Epithelial cell of proximal tubule (primary cell): ENCODE measurements around the gene CES2. TPM values are rescaled to one million over a fixed set of nuclear protein-coding genes. Genes with fewer than 3 reads are reported as not detected.
"Not testable (repeated sequence)": the region's sequence is repeated elsewhere in the genome, so short reads cannot be mapped to it uniquely, and the experiment has no call there.

Experiments used
- DNase-seq: peaks from one replicate; pipeline ENCODE4 v3.0.0-alpha.2; 2011; ENCODE audit warnings: low read depth
- H3K4me3 ChIP-seq: 2 replicates; pipeline ENCODE4 v1.5.1; 2011; ENCODE audit warnings: low read depth, mild to moderate bottlenecking, low read length
- CTCF ChIP-seq: conservative IDR thresholded peaks from 2 replicates; pipeline ENCODE4 v1.5.1; 2012; ENCODE audit warnings: low read depth, mild to moderate bottlenecking, low read length
- total RNA-seq: library from RNA; depleted of rRNA; stranded (reverse); fragments of >200 nt; gene quantifications from 2 replicates; pipeline ENCODE4 v1.2.3, GENCODE V29; 2015

Gene CES2
- total RNA-seq, 1 donor from 2014 or later: 20.9 TPM

GRCh38 chr16:66973716-66974115, 38.4 kb downstream of the CES2 start:
- no peak for DNase-seq
- H3K4me3 ChIP-seq: no peak overlapping the region
- no peak for TF ChIP-seq CTCF

GRCh38 chr16:66974156-66974931, 39.0 kb downstream of the CES2 start:
- not testable (repeated sequence) for DNase-seq, H3K4me3 ChIP-seq

- H3K4me3 ChIP-seq, DNase-seq: not testable (repeated sequence)
Observed at GRCh38 chr16:66974932-66975246, 39.6 kb downstream of the CES2 start.

GRCh38 chr16:66975302-66975893, 40.1 kb downstream of the CES2 start:
- H3K4me3 ChIP-seq: no peak overlapping the region
- DNase-seq: no peak
- TF ChIP-seq CTCF: no peak

- no peak for TF ChIP-seq CTCF
- DNase-seq: no peak
- H3K4me3 ChIP-seq: no peak overlapping the region
Observed at GRCh38 chr16:66976746-66977145, 41.4 kb downstream of the CES2 start.

GRCh38 chr16:66977341-66978113, 42.2 kb downstream of the CES2 start:
- DNase-seq: no peak
- peak; percentile 93 for TF ChIP-seq CTCF
- no peak overlapping the region for H3K4me3 ChIP-seq

GRCh38 chr16:66979011-66979717, 43.8 kb downstream of the CES2 start:
- no peak overlapping the region for H3K4me3 ChIP-seq
- TF ChIP-seq CTCF: no peak
- no peak for DNase-seq
